Fibroblast of the aortic adventitia (primary cell): ENCODE data around the gene CORO2B. TPM values are rescaled to one million over a fixed set of nuclear protein-coding genes. Genes with fewer than 3 reads are reported as not detected.
"Not testable (repeated sequence)": the region's sequence is repeated elsewhere in the genome, so short reads cannot be mapped to it uniquely, and the experiment has no call there.

Experiments used
- DNase-seq: peaks from one replicate; pipeline ENCODE4 v3.0.0-alpha.2; 2010; ENCODE audit warnings: low read depth
- H3K4me3 ChIP-seq: 2 replicates; pipeline ENCODE4 v1.5.1; 2011; ENCODE audit warnings: low read depth, mild to moderate bottlenecking, control low read depth, low read length, moderate library complexity
- CTCF ChIP-seq: IDR thresholded peaks from 2 replicates; pipeline ENCODE4 v1.5.1; 2011; ENCODE audit warnings: mild to moderate bottlenecking, low read length, control low read depth, inconsistent platforms; ENCODE audit not compliant: insufficient read depth
- total RNA-seq: library from RNA; depleted of rRNA; stranded (reverse); fragments of >200 nt; gene quantifications from 2 replicates; pipeline ENCODE4 v1.2.3, GENCODE V29; 2012; ENCODE audit warnings: low replicate concordance

CORO2B gene
- total RNA-seq, 1 donor, result 23.3 TPM

DNA sequence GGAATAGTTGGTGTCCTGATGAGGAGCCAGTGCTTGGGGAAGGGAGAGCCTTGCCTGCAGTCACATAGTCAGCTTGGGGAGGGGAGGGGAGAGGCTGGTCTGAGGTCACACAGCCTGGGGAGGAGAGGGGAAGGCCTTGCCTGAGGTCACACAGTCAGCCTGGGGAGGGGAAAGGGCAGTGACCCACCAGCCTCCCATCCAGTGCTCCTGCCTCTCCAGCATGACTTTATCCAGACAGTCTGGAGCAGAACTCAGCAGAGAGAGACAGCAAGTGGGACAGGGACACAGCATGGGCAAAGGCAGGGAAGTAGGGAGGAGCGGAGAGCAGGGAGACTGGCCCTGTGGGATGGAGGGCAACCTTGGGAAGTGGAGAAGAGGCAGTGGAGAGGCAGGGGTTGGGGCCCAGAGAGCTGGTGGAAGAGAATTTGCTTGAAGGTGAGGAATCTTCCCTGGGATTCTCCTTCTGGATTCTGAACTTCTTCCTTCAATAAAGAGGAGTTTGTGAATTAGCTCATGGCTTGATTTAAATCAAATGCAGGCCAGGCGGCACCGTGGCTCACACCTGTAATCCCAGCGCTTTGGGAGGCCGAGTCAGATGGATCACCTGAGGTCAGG lies 64.5 kb downstream of the CORO2B start:
- TF ChIP-seq CTCF, result no peak
- no peak for DNase-seq
- no peak overlapping the region for H3K4me3 ChIP-seq

GRCh38 chr15:68644083-68644904 lies 65.5 kb downstream of the CORO2B start:
- peak; percentile 89 for DNase-seq
- peak; percentile 15 for TF ChIP-seq CTCF
- no peak overlapping the region for H3K4me3 ChIP-seq

GRCh38 chr15:68644996-68645395 lies 66.2 kb downstream of the CORO2B start:
- H3K4me3 ChIP-seq, result no peak overlapping the region
- DNase-seq, result no peak
- no peak for TF ChIP-seq CTCF

DNA sequence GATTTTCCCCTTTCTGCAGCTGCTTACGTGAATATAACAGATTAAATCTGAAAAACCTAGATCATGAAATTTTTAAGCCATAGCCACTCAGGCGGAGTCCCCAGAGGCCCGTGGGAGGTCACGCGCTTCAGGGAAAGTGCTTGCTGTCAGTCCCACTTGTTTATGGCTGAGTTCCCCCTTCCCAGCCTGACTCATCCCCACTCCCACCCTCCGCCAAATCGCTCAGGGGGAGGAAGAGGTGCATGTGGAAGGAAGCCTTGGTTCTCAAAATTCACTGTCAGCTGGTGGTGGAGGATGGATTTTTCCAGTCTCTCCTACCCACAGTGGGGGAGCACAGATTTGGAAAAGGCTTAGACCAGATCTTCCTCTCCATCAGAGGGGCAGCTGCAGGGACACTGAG lies 67.4 kb downstream of the CORO2B start:
- DNase-seq, result no peak
- TF ChIP-seq CTCF, result no peak
- no peak overlapping the region for H3K4me3 ChIP-seq

GRCh38 chr15:68646696-68647095 lies 67.9 kb downstream of the CORO2B start:
- no peak overlapping the region for H3K4me3 ChIP-seq
- DNase-seq, result no peak
- TF ChIP-seq CTCF, result no peak

GRCh38 chr15:68647361-68647760 lies 68.6 kb downstream of the CORO2B start:
- not testable (repeated sequence) for H3K4me3 ChIP-seq, DNase-seq

DNA sequence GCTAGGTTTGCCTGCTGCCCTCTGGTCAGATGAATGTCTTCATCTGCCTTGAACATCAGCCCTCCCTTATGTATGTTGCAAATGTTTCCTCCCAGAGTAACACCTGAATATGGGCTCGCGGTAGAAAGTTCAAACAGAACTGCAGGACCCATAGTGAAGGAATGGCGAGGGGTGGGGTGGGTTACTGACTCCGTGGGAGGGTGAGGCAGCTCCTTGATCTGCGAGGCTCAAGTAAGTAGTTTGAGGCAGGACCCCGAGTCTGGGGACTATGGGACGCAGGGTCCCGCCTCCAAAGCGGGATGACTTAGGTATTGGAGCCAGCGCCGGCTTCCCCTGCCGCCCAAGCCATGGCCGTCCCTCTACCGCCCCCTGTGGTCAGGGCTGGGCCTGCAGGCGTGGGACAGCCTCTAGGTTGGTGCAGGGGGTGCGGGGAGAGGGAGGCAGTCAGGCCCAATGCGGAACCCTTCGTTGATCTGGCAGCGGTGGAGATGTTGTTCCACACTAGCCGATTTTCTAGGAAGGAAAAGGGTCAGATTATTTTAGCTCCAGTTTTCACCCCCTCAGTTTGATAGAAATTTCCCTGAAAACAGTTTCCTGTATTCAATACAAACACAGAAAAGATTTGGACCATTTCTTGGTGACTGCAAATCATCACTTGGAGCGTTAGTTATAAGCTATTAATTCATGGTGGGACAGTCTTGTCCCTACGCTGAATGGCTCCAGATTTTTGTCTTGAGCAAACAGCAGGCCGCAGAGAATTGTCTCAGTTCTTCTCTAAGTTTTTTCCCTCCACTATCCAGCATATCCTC lies 72.3 kb downstream of the CORO2B start:
- H3K4me3 ChIP-seq, result no peak overlapping the region
- no peak for DNase-seq
- peak; percentile 75 for TF ChIP-seq CTCF
